ENCODE results near the gene ADAM12. TPM values are rescaled to one million over a fixed set of nuclear protein-coding genes. Genes with fewer than 3 reads are reported as not detected.

ADAM12 gene
- total and polyA plus RNA-seq, 2 of the 13 experiments (the other 11 are each of a cell fraction or from before 2014, with no cell fraction given) = not detected

- TF ChIP-seq ZHX1 (CRISPR knock-in tag; IDR thresholded peaks at IDR 0.05; ENCODE audit: low read depth) (no peak), ARID2 (CRISPR knock-in tag; IDR thresholded peaks at IDR 0.05; ENCODE audit: borderline replicate concordance) (no peak), EEA1 (CRISPR knock-in tag; IDR thresholded peaks at IDR 0.05; ENCODE audit: borderline replicate concordance) (no peak), POLR2AphosphoS5 (IDR thresholded peaks at IDR 0.05; ENCODE audit: low read depth, low read length) (no peak), ZSCAN22 (CRISPR knock-in tag; IDR thresholded peaks at IDR 0.05) (no peak), TIGD3 (CRISPR knock-in tag; IDR thresholded peaks at IDR 0.05; ENCODE audit: borderline replicate concordance) (no peak), ZNF230 (CRISPR knock-in tag; IDR thresholded peaks at IDR 0.05) (no peak), ZNF205 (CRISPR knock-in tag; IDR thresholded peaks at IDR 0.05) (no peak)
Measured at GRCh38 chr10:126221874-126222273, 166.4 kb downstream of the ADAM12 start (continued).
